ENCODE results near the gene GOLGA6A. TPM values are rescaled to one million over a fixed set of nuclear protein-coding genes. Genes with fewer than 3 reads are reported as not detected.

Gene GOLGA6A
- total and polyA plus RNA-seq, 2 of the 8 experiments (the other 6 are each of a cell fraction or from before 2014, with no cell fraction given) = 0.80 to 1.0 TPM

DNA sequence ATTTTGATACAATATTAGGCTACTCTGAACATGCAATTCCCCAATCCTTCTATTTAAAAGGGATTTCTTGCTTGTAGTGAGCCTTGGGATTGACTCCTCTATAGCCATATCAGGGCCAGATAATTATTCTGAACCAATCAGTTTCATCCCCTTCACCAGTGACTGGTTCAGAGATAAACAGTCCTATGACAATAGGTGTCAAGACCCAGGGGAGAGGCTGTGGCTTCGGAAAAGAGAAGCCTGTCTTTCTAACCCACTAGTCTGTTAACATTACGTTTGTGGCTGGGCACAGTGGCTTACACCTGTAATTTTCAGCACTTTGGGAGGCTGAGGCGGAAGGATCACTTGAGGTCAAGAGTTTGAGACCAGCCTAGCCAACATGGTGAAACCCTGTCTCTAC lies 41.8 kb upstream of the GOLGA6A start (continued):
- TF ChIP-seq, protein P1, sequence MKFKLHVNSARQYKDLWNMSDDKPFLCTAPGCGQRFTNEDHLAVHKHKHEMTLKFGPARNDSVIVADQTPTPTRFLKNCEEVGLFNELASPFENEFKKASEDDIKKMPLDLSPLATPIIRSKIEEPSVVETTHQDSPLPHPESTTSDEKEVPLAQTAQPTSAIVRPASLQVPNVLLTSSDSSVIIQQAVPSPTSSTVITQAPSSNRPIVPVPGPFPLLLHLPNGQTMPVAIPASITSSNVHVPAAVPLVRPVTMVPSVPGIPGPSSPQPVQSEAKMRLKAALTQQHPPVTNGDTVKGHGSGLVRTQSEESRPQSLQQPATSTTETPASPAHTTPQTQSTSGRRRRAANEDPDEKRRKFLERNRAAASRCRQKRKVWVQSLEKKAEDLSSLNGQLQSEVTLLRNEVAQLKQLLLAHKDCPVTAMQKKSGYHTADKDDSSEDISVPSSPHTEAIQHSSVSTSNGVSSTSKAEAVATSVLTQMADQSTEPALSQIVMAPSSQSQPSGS (IDR thresholded peaks at IDR 0.05; ENCODE audit: low read length) = no peak
- no peak for TF ChIP-seq TCF12 (IDR thresholded peaks at IDR 0.05; ENCODE audit: low read depth, low read length)

Measured in H1 (cell line).